Hepatocyte (in vitro differentiated cells): ENCODE results near the gene SWSAP1. TPM values are rescaled to one million over a fixed set of nuclear protein-coding genes. Genes with fewer than 3 reads are reported as not detected.

Experiments used
- DNase-seq: peaks from one replicate; pipeline ENCODE4 v3.0.0-alpha.2; 2016; ENCODE audit warnings: low spot score
- H2AFZ ChIP-seq: fragments of 200-600 bp; sonication (generic); 2 replicates; pipeline ENCODE4 v1.6.0; 2016; ENCODE audit warnings: antibody characterized with exemption, mild to moderate bottlenecking
- H3K27ac ChIP-seq: fragments of 200-600 bp; sonication (generic); 2 replicates; pipeline ENCODE4 v1.5.1; 2016; ENCODE audit warnings: mild to moderate bottlenecking
- H3K27me3 ChIP-seq: fragments of 200-600 bp; sonication (generic); 2 replicates; pipeline ENCODE4 v1.6.1; 2016
- H3K36me3 ChIP-seq: fragments of 200-600 bp; sonication (generic); replicated peaks from 2 replicates; pipeline ENCODE4 v1.5.1; 2016; ENCODE audit warnings: low read depth; ENCODE audit not compliant: insufficient read depth
- H3K4me1 ChIP-seq: fragments of 200-600 bp; sonication (generic); 2 replicates; pipeline ENCODE4 v1.5.1; 2016; ENCODE audit warnings: mild to moderate bottlenecking, moderate library complexity; ENCODE audit not compliant: insufficient read depth
- H3K4me2 ChIP-seq: fragments of 200-600 bp; sonication (generic); 2 replicates; pipeline ENCODE4 v1.6.0; 2016
- H3K4me3 ChIP-seq: fragments of 200-600 bp; sonication (generic); 2 replicates; pipeline ENCODE4 v1.5.1; 2016; ENCODE audit warnings: mild to moderate bottlenecking
- H3K79me2 ChIP-seq: fragments of 200-600 bp; sonication (generic); 2 replicates; pipeline ENCODE4 v1.6.0; 2017; ENCODE audit warnings: mild to moderate bottlenecking
- H3K9me2 ChIP-seq: fragments of 200-600 bp; sonication (generic); replicated peaks from 2 replicates; pipeline ENCODE4 v1.6.0; 2017; ENCODE audit warnings: mild to moderate bottlenecking; ENCODE audit not compliant: insufficient read depth
- H3K9me3 ChIP-seq: fragments of 200-600 bp; sonication (generic); 2 replicates; pipeline ENCODE4 v1.5.1; 2016; ENCODE audit warnings: low read depth, mild to moderate bottlenecking
- H4K20me1 ChIP-seq: fragments of 200-600 bp; sonication (generic); 2 replicates; pipeline ENCODE4 v1.6.0; 2016; ENCODE audit warnings: mild to moderate bottlenecking; ENCODE audit not compliant: insufficient read depth, poor library complexity, severe bottlenecking
- CTCF ChIP-seq: fragments of 200-600 bp; sonication (generic); IDR thresholded peaks from 2 replicates; pipeline ENCODE4 v1.5.1; 2016; ENCODE audit warnings: antibody characterized with exemption, mild to moderate bottlenecking; ENCODE audit not compliant: poor library complexity
- EZH2 ChIP-seq: fragments of 200-600 bp; sonication (generic); IDR thresholded peaks from 2 replicates; pipeline ENCODE4 v1.6.1; 2016; ENCODE audit warnings: antibody characterized with exemption, mild to moderate bottlenecking, borderline replicate concordance
- EZH2phosphoT487 ChIP-seq: fragments of 200-600 bp; sonication (generic); IDR thresholded peaks from one replicate; pipeline ENCODE4 v1.6.1; 2018; ENCODE audit warnings: antibody characterized with exemption, mild to moderate bottlenecking, low read depth, moderate library complexity; ENCODE audit not compliant: unreplicated experiment, severe bottlenecking
- WGBS: methylation state at CpG from one replicate; pipeline ENCODE4 v1.1.6; 2016; ENCODE audit warnings: low lambda C conversion rate; ENCODE audit errors: missing lambda C conversion rate; 5-methylcytosine and 5-hydroxymethylcytosine counted together
- polyA plus RNA-seq: library from polyadenylated mRNA; unstranded; fragments of >200 nt; fragmentation: Nextera tagmentation; extraction: Ambion mirVana; gene quantifications from 2 replicates; pipeline ENCODE4 v1.2.1, GENCODE V29; 2016
- total RNA-seq: library from RNA; depleted of rRNA; stranded (reverse); fragments of >200 nt; gene quantifications from 2 replicates; pipeline ENCODE4 v1.2.3, GENCODE V29; 2014

Gene SWSAP1, protein sequence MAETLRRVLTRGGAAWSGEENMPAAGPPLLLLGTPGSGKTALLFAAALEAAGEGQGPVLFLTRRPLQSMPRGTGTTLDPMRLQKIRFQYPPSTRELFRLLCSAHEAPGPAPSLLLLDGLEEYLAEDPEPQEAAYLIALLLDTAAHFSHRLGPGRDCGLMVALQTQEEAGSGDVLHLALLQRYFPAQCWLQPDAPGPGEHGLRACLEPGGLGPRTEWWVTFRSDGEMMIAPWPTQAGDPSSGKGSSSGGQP
- 2.2 and 3.1 TPM in 2 replicates for total RNA-seq
- polyA plus RNA-seq, result 4.0 and 4.9 TPM in 2 replicates

- H3K27ac ChIP-seq, result peak within 1 kb of the TSS; percentile 92
- H4K20me1 ChIP-seq, result no peaks in the 10 kb centered on the region
- no peaks in the 10 kb centered on the region for H3K27me3 ChIP-seq
- no peaks in the 10 kb centered on the region for H3K36me3 ChIP-seq
- peak within 1 kb of the TSS; percentile 78 for H3K4me2 ChIP-seq
- H3K79me2 ChIP-seq, result peaks cover 6% of the 10 kb centered on the region
- DNase-seq, result peak; percentile 99
- peaks cover 13% of the 10 kb centered on the region for H3K4me1 ChIP-seq
- no peaks in the 10 kb centered on the region for H3K9me2 ChIP-seq
- WGBS, result under 1% methylated on average over 44 of the region's 44 CpGs
- no peaks in the 10 kb centered on the region for H3K9me3 ChIP-seq
- peak within 1 kb of the TSS; percentile 20 for H3K4me3 ChIP-seq
- TF ChIP-seq EZH2 (no peak), CTCF (no peak), EZH2phosphoT487 (no peak)
- H2AFZ ChIP-seq, result peak within 1 kb of the TSS; percentile 47
Measured at GRCh38 chr19:11374433-11375142, at the start of gene SWSAP1. SWSAP1 (plus strand) TSS chr19:11374666; CDS start chr19:11374681, 15 bp downstream.

DNA sequence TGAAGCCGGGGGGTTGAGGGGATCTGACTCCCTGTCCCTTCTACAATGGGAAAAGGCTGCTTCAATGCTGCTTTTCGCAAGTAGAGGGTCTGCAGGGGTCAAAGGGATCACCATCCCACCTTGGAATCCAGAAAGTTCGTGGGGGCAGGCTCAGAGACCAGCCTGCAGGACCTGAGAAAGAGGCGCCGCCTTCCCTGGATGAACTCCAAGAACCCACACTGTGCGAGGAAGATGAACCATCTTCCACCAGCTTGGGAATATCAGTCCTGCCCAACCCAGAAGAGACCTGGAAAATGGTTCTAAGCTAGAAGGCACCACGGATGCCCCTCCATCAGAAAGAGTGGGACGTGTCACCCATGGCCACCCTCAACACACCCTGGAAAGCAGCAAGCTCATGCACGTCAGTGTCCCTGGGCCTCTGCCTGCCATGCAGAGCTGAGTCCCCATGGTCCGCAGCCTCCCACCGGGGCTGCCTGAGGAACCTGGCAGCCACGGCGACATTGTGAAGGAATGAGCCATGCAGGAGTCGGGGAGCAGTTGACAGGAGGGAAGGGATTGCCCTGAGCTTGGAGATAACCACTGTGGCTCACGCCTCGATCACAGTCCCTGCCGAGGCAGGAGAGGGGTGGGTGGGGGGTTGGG, 49.6 kb upstream of the SWSAP1 start:
- 85% methylated on average over 17 of the region's 17 CpGs for WGBS
- no peak overlapping the region for H2AFZ ChIP-seq
- no peak for DNase-seq
- no peaks in the 10 kb centered on the region for H3K27me3 ChIP-seq
- no peaks in the 10 kb centered on the region for H3K79me2 ChIP-seq
- H3K9me3 ChIP-seq, result no peaks in the 10 kb centered on the region
- no peaks in the 10 kb centered on the region for H4K20me1 ChIP-seq
- no peaks in the 10 kb centered on the region for H3K36me3 ChIP-seq
- peaks cover 31% of the 10 kb centered on the region for H3K4me1 ChIP-seq
- H3K27ac ChIP-seq, result peak overlapping the region; percentile 81
- no peaks in the 10 kb centered on the region for H3K9me2 ChIP-seq
- no peak for TF ChIP-seq EZH2phosphoT487
- no peak overlapping the region for H3K4me3 ChIP-seq
- peak overlapping the region; percentile 65 for H3K4me2 ChIP-seq

DNA sequence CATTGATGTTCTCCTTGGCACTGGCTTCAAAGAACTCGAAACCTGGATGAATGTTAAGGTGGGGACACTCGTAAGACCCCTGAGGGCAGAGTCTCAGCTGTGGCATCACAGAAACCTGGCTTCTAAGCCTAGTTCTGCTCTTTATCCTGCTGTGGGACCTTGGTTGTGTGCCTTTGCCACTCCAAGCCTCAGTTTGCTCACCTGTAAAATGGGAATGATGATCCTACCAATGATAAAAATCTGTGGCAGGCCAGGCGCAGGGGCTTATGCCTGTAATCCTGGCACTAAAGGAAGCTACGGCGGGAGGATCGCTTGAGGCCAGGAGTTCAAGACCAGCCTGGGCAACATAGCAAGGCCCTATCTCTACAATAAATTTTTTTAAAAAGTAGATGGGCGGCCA, 48.9 kb upstream of the SWSAP1 start:
- Histone ChIP-seq H3K9me3 (no peaks in the 10 kb centered on the region), H3K79me2 (no peaks in the 10 kb centered on the region), H3K4me3 (no peak overlapping the region), H4K20me1 (no peaks in the 10 kb centered on the region), H3K27ac (no peak overlapping the region), H3K9me2 (no peaks in the 10 kb centered on the region), H2AFZ (no peak overlapping the region), H3K4me2 (no peak overlapping the region), H3K27me3 (no peaks in the 10 kb centered on the region), H3K4me1 (peaks cover 31% of the 10 kb centered on the region), H3K36me3 (no peaks in the 10 kb centered on the region)
- WGBS, result 98% methylated on average over 7 of the region's 7 CpGs
- no peak for DNase-seq
- TF ChIP-seq EZH2 (no peak), CTCF (no peak), EZH2phosphoT487 (no peak)

DNA sequence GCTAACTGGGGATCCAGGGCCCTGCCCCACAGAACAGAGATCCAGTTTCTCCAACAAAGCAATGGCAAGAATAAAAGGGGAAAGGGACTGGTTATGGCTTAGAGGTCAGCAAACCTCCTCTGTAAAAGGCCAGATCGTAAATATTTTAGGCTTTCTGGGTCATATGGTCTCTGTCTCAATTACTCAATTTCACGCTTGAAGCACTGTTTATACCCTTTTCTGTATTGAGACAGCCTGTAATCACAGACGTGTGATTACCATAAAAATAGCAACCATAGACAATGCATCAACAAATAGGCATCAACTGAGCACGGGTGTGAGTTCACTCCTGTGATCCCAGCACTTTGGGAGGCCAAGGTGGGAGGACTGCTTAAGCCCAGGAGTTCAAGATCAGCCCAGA, 44.3 kb upstream of the SWSAP1 start:
- H3K27me3 ChIP-seq, result no peaks in the 10 kb centered on the region
- H3K4me1 ChIP-seq, result no peaks in the 10 kb centered on the region
- no peak overlapping the region for H3K27ac ChIP-seq
- no peak overlapping the region for H2AFZ ChIP-seq
- H3K9me3 ChIP-seq, result no peaks in the 10 kb centered on the region
- H3K4me2 ChIP-seq, result no peak overlapping the region
- H3K9me2 ChIP-seq, result no peaks in the 10 kb centered on the region
- 79% methylated on average over 4 of the region's 4 CpGs for WGBS
- no peak for DNase-seq
- H3K79me2 ChIP-seq, result peaks cover 4% of the 10 kb centered on the region
- no peaks in the 10 kb centered on the region for H3K36me3 ChIP-seq
- no peak overlapping the region for H3K4me3 ChIP-seq
- no peaks in the 10 kb centered on the region for H4K20me1 ChIP-seq
- no peak for TF ChIP-seq CTCF
- TF ChIP-seq EZH2phosphoT487, result no peak
- no peak for TF ChIP-seq EZH2
